TTC549 (cell line): ENCODE results near the gene MTCL1.

ENCODE experiments used
- FAIRE-seq: peaks from 2 replicates; lab custom pipeline; 2012; peaks lifted over from hg19 to GRCh38; lab: Jason Lieb, UNC

Gene MTCL1

DNA sequence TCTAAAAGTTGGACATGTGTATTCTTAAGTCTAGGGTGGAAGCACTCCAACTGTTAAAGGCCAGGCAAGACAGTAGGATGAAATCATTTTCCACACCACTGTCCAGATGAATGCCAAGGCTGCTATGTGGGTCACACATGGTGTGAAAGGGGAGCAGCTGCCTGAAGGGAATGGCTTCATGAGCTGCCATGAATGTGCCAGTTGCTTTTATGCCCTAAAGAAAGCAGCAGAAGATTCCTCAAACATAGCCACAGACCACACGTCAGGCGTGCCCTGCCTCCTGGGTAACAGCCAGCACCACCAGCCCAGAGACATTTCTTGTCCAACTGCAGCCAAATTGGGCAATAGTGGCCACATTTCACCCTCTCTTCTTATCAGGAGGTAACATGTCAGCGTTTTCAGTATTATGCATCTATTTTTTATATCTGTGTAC, 130.2 kb downstream of the MTCL1 start:
- FAIRE-seq, result no peak

- no peak for FAIRE-seq
These were observed 133.9 kb downstream of the MTCL1 start for GRCh38 chr18:8839281-8839680.

- FAIRE-seq, result no peak
These were observed 136.6 kb downstream of the MTCL1 start for GRCh38 chr18:8841781-8842485.

DNA sequence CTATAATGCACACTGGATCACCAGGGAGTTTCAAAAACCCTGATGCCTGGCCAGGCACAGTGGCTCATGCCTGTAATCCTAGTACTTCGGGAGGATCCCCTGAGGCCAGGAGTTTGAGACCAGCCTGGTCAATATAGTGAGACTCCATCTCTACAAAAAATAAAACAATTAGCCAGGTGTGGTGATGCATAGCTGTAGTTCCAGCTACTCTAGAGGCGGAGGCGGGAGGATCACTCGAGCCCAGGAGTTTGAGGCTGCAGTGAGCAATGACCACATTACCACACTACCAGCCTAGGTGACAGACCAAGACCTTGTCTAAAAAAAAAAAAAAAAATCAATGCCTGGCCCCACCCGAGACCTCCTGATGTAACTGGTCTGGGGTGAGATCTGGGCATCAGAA, 137.2 kb downstream of the MTCL1 start:
- FAIRE-seq, result no peak

- no peak for FAIRE-seq
These were observed 137.6 kb downstream of the MTCL1 start for GRCh38 chr18:8843005-8843404.

DNA sequence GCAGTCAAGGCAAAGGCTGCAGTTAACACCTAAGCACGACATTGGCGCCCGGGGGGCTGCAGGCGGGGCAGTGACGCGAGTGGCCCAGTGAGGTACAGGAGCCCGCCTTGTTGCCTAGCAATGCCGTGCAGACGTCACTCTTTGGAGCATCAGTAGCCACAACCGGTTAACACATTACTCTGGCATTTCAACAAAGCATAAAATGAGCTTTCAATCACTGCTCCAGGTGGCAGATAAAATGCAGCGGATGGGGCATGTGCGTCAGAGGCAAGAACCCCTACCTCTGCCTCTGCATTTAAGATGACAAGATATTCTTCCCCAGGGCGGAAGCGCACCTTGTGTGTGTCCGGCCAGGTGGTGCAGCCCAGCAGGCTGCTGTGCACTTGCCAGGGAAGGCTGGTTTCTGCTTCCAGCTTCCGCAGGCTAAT, 139.4 kb downstream of the MTCL1 start:
- no peak for FAIRE-seq

DNA sequence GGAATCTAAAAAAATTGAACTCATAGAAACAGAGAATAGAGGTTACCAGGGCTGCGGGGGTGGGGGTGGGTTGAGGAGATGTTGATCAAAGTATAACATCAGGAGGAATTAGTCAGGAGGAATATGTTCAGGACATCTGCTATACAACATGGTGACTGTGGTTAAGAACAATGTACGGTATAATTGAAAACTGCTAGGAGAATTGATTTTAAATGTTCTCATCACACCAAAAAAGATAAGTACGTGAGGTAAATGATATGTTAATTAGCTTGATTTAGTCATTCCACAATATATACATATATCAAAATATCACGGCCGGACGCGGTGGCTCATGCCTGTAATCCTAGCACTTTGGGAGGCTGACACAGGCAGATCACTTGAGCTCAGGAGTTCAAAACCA, 140.2 kb downstream of the MTCL1 start:
- no peak for FAIRE-seq

DNA sequence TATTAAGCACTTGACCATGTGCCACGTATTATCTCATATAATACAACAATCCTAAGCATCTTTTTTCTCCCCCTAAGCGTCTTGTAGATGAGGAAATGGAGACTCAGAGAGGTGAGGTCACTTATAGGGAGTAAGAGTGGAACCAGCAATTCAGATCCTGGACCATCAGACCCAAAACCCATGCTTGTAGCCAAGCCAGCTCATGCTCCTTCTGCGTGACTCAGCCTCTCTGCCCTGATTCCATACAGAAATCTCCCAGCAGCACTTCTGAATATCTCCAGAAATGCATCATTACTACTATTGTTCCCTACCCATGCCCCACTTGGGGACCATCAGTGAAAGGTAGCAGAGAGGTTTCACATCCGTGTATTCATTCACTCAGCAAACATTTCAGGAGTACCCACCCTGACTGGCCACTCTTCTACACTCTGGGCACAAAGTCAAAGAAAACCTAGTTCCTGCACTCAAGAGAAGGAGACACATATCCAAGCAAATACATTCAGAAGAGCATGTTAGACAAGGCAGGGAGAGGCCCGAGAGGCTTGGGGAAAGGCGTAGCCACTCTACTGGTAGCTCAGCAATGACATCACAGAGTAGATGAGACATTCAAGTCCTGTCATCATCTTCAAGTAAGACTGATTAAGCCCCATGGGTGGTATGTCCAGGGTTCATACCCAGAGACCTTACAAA, 141.9 kb downstream of the MTCL1 start:
- no peak for FAIRE-seq

DNA sequence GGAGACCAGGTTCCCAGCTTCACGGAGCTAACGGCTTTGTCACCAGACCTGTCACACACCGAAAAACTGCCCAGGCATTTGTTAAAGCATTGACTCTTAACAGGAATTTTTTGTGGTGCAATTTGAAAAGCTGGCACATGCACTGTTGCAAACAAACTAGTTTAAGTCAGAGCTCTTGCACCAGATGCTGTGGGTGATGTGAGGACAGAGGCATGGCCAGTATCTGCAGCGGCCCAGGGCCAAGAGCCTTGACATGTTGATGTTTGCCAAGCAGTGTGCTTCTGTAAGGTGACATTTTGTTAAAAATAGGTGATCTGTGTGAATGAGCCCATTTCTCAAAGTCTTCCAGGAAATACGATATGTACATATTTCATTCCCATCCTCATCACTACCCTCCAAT, 142.5 kb downstream of the MTCL1 start:
- no peak for FAIRE-seq

GRCh38 chr18:8848541-8848940, 143.2 kb downstream of the MTCL1 start:
- FAIRE-seq, result no peak

- FAIRE-seq, result no peak
These were observed 144.3 kb downstream of the MTCL1 start for GRCh38 chr18:8849696-8850095.

DNA sequence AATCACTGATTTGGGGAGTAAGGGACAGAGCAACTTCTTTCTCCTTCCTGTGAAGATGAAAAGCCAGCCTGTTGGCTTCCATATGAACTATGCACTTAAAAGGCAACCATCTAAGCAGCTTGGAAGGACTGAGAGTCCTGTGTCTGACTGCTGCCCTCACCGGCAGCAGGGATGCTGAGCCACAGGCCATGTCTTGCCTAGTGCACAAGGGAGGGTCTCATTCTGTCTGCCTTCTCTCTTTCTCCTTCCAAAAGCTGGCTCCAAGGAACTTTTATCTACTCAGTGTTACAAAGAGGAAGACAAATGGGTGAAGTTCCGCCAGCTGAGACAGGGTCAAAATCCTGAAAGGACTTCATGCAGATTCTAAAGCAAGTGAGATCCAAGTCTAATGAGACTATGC, 146.3 kb downstream of the MTCL1 start:
- no peak for FAIRE-seq

GRCh38 chr18:8854550-8854949, 149.2 kb downstream of the MTCL1 start:
- no peak for FAIRE-seq

DNA sequence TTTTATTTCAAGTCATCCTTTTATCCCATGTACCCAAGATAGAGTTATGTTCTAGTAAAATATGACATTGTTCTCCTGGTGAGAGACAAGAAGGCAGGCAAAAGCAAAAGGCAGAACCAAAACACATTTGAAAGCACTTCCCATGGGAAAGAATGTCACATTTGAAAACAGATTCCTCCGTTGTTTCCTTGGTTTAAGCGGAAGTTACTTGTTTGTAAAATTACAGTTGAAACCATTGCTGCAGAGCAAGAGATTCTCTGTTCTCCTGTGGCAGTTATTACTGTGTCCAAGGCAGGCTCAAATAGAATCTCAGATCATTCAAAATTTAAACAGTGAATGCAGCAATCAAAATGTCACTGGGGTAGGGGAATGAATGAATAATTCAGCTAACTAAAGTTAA, 149.6 kb downstream of the MTCL1 start:
- no peak for FAIRE-seq

DNA sequence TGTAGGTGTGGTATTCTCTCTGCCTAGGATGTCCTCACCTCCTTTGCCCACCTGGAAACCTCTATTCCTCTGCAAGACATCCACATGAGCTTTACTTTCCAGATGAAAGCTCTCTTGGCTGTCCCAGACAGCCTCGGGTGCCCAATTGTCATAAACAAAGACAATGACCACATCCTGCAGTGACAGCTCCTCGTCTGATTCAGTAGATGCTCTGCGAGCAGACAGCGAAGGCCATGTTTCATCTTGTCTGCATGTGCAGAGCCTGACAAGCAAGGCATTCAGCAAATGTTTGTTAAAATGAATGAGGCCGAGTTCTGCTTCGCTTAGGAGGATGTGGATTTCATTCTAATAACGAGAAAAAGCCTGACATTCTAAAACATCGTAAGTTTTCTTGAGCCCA, 150.9 kb downstream of the MTCL1 start:
- FAIRE-seq, result no peak

GRCh38 chr18:8856769-8857393, 151.5 kb downstream of the MTCL1 start:
- no peak for FAIRE-seq

GRCh38 chr18:8857806-8858205, 152.4 kb downstream of the MTCL1 start:
- no peak for FAIRE-seq

- FAIRE-seq, result no peak
These were observed 153.6 kb downstream of the MTCL1 start for GRCh38 chr18:8858888-8859511.

GRCh38 chr18:8860845-8861642, 155.7 kb downstream of the MTCL1 start:
- no peak for FAIRE-seq

DNA sequence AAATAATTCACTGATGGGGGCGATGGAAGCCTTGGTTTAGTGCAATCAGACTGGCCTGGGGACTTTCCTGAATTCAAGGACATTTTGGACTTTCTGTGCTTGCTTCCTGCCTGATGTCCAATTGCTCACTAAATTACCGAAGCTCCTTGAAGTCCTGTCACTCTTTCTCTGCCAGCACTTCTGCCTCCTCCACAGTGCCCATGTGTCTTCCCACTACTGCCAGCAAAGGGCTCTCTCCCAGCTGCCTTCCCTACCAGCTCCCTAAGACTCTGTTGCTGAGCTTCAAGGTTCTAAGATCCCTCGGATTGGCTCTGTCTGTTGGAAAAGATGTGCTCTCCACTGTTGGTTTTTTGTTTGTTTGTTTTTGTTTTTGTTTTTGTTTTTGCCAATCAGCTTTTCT, 158.1 kb downstream of the MTCL1 start:
- FAIRE-seq, result no peak

DNA sequence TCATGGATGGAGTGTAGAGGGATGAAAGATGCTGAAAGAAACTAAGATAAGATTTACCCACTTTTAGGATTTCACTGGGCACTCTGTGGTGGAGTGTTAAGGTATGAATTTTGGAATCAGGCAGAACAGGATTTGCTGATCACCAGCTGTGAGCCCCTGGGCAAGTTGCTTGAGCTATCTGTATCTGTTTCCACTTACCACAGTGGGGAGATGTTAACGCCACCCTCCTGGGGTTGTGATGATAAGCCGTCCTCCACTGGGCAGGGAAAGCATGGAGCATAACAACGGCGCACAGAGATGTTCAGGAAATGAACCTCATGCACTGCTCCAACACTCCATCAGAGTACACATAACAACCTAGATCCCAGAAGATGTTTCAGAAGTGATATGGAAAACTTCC, 160.6 kb downstream of the MTCL1 start:
- no peak for FAIRE-seq

DNA sequence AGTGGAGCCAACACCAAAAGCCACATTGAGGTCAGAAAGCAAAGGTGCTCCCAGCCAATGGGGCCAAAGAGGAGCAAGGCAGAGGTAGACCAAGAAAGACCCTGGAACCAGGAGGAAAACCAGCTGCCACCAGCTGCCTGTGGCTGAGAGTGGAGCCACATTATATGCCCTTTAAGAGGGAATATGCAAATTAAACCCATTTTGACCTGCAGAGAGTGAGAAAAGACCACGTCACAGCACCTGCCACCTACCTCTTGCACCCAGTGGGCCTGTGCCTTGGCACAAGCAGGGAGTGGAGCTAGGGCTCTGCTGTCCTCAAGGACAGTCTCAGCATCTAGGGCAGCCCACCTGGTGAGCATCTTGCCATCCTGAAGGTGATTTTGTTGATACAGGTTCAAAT, 161.3 kb downstream of the MTCL1 start:
- no peak for FAIRE-seq
